Fibroblast of lung (primary cell): Measurements from ENCODE around the gene SCGB1C2.

Experiments
- EZH2 ChIP-seq: IDR thresholded peaks from 2 replicates; pipeline ENCODE4 v1.5.1; 2012; ENCODE audit warnings: low read length, control low read depth, mild to moderate bottlenecking; ENCODE audit errors: missing control alignments
- TF ChIP-seq, protein P1 (sequence below), 2 donors: IDR thresholded peaks in 1 of 2; conservative IDR thresholded peaks in 1 of 2; 1 replicate in 1 of 2; 2 replicates in 1 of 2; pipeline ENCODE4 v1.5.1; 2011 to 2012; ENCODE audit warnings: low read length in 2 of 2, control low read depth in 1 of 2, inconsistent platforms in 1 of 2, low read depth in 1 of 2, mild to moderate bottlenecking in 1 of 2

DNA sequence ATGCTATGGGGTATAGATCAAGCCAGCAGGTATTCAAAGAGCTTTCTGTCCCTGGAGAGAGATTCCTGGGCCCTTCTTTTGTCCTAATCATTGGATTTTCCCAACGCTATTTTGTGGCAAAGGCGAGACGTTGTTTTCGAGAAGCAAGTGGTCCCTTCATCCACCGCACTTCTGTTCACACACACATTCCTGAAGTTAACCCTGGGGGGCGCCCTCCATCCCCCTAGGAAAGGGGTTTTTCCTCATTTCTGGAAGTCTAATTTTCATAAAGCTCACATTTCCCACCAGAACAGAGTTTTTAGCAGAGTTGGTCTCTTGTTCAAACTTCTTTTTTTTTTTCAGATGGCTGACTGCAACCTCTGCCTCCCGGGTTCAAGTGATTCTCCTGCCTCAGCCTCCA is 11.9 kb downstream of the SCGB1C2 start:
- TF ChIP-seq, protein P1, sequence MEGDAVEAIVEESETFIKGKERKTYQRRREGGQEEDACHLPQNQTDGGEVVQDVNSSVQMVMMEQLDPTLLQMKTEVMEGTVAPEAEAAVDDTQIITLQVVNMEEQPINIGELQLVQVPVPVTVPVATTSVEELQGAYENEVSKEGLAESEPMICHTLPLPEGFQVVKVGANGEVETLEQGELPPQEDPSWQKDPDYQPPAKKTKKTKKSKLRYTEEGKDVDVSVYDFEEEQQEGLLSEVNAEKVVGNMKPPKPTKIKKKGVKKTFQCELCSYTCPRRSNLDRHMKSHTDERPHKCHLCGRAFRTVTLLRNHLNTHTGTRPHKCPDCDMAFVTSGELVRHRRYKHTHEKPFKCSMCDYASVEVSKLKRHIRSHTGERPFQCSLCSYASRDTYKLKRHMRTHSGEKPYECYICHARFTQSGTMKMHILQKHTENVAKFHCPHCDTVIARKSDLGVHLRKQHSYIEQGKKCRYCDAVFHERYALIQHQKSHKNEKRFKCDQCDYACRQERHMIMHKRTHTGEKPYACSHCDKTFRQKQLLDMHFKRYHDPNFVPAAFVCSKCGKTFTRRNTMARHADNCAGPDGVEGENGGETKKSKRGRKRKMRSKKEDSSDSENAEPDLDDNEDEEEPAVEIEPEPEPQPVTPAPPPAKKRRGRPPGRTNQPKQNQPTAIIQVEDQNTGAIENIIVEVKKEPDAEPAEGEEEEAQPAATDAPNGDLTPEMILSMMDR (conservative IDR thresholded peaks at IDR 0.05 in 1 of 2, IDR thresholded peaks at IDR 0.05 in 1 of 2; ENCODE audit: low read depth in 1 of 2, low read length in 2 of 2): no peak
- TF ChIP-seq EZH2: no peak
